ENCODE measurements around the gene TPCN1.

DNA sequence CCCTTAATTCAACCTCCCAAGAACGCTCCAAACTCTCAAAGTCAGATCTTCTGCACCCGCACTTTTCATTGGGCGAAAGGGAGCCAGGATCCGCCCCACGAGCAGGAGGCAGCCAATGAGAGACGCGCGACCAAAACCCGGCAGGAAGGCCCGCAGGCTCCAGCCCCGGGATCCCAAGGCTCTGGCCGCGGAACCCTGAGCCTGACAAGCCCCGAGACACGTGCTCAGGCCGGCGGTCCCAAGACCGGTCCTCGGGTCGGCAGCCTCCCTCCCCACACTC is 36.4 kb upstream of the TPCN1 start:
- no peak for TF ChIP-seq POLR2A (IDR thresholded peaks at IDR 0.05)
- TF ChIP-seq, protein P1, sequence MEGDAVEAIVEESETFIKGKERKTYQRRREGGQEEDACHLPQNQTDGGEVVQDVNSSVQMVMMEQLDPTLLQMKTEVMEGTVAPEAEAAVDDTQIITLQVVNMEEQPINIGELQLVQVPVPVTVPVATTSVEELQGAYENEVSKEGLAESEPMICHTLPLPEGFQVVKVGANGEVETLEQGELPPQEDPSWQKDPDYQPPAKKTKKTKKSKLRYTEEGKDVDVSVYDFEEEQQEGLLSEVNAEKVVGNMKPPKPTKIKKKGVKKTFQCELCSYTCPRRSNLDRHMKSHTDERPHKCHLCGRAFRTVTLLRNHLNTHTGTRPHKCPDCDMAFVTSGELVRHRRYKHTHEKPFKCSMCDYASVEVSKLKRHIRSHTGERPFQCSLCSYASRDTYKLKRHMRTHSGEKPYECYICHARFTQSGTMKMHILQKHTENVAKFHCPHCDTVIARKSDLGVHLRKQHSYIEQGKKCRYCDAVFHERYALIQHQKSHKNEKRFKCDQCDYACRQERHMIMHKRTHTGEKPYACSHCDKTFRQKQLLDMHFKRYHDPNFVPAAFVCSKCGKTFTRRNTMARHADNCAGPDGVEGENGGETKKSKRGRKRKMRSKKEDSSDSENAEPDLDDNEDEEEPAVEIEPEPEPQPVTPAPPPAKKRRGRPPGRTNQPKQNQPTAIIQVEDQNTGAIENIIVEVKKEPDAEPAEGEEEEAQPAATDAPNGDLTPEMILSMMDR (IDR thresholded peaks at IDR 0.05) = no peak
